Stimulated activated CD4-positive, alpha-beta T cell treated with anti-CD3 and anti-CD28 coated beads, Interleukin-15, amount 100 ng/mL, for 48 hours (primary cell): ENCODE data around the gene GPC6.

Source experiments
- DNase-seq, 2 donors: peaks; one replicate each; pipeline ENCODE4 v3.0.0-alpha.2; 2020; ENCODE audit warnings: low read depth in 2 of 2

Gene GPC6

DNA sequence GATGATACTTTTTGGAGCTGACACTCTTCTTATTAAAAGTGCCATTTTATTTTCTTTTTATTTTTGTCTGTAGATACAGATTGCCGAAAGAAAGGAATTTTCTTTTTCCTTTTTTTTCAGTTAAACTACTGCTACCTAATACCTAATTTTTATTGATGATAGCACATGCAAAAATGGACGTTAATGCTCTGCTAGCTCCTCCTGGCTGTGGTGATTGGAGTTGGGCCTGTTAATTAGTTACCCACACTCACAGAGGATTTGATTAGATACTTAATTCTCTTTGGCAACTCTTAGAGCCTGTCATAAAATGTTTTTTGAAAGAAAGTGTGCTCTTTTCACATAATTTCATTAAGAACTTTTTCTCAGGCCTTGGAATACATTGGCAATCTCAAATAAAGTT lies 886.1 kb downstream of the GPC6 start:
- no peak for DNase-seq

DNA sequence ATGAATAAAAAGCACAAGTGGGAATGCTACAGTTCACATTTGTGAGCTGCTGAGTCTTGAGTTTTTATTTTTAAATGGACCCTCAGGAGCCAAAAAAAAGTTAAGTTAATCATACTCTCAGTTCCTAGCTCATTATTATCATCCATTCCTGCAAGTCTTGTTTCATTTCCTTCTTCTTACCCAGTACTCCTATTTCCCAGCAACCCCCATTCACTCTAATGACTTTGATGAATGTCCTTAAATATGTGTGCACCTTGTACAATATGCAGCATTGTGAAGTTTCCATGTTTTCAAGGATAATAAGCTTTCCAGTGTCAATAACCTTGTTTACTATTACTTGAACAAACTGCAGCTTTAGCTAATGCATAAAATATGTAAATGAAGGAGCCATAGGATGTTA lies 886.6 kb downstream of the GPC6 start:
- no peak for DNase-seq

DNA sequence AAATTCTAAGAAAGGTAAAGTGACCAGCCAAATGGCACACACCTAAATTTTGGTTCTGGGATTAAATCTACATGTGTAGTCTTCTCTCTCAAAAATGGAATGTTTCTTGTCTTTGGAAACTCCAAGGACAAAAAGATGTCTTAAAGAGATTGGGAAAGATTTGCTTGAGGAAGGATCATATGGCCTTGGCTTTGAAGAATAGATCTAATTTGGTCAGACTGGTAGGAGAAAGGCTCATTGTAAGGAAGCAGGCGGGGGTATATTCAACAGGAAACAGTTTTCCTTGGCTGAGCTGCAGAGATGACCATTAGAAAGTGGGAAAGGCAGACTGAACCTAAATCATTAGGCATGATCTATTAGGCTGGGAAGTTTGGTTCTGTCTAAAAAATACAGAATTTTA lies 887.6 kb downstream of the GPC6 start:
- no peak for DNase-seq

DNA sequence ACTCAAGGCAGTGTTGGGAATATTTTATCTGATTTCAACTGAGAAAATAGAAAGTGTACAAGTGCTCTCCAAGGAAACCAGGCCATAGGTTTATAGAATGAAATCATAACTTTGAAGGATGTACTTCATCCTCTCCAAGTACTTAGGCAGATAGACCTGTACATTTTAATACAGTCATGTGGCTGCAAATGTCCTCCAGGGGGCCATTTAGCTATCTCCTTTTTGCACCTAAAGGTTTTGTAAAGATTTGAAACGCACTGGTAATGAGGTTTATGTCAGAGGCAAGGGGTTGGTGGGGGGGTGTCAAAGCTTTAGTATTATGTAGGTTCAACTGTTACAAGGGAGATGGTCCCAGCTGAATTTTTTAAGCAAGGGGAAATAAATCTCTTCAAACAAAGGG lies 888.4 kb downstream of the GPC6 start:
- DNase-seq = no peak

DNA sequence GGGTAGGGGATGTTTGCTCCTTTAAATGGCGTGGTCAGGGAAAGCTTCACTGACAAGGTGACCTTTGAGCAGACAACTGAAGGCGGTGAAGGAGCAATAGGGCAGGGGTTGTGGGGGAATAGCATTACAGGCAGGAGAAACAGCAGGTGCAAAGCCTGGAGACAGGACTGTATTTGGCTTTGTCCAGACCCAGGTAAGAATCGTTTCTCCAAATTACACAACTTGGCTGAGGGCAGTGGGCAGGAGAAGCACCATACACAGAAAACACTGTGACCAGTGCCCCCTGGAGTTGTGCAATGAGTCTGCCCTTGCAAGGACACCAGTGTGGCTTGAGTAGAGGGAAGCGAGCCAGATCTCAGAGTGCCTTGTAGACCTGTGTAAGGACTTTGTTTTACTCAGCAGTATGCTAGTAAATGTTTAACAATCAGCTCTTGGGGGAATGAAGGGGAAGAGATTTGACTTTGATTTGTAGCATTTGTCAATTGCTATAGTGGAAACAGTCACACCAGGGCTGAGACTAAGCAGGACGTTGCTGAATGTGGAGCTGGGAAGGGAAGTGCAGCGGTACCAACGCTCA lies 892.8 kb downstream of the GPC6 start:
- no peak for DNase-seq

DNA sequence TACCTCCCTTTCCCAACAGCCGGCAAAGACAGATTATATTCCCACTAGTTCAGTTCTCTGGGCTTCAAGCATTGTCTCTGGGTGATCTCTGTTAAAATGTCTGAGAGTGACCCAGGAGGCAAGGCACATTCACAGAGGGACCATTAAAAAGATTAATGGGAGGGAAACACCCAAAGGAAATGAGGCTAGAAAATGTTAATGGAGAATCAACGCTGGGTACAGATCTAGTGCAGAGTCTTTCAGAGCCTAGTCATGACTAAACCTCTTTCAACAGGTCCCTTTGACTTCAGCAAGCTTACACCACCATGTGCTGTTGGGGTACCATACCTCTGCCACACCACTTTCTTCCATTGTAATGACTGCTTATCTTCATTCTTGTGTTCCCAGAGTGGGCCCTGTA lies 894.3 kb downstream of the GPC6 start:
- DNase-seq = no peak

DNA sequence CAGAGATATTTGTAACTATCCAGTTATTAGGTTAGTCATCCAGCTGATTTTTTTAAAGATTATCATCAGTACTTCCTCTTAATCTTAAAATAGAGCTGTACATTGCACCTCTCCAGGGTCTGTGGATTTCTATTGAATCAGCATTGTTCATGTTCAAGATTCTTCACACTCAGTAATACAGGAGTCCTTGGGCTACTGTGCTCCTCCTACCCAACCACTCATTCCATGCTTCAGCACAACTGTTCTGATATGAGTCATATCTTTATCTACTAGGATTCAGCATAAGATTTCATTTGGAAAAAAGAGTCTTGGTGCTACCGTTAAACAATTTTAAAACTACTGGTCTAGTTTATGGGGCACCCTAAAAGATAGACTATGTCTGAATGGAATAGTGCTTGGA lies 895.1 kb downstream of the GPC6 start:
- DNase-seq = no peak

- no peak for DNase-seq
Observed at GRCh38 chr13:94122300-94122915, 895.8 kb downstream of the GPC6 start.

- no peak for DNase-seq
Observed at GRCh38 chr13:94123557-94123956, 897.0 kb downstream of the GPC6 start.

DNA sequence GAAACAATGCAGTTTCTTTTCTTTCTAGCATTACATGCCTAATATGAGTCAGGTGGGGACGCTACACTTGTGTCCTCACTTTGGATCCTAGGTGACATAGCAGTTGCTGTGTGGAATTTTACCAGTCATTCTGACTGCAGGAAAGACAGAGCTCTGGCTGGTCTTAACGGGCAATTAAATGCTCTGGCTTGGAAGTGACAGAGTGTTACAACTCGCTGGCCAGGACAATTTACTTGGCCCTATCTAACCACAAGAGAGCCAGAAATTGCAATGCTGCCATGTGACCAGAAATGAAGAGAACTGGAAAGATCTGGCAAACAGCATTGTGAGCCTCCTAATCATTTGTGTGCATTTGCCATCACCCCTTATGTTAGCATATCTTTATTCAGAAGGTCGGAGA lies 901.8 kb downstream of the GPC6 start:
- no peak for DNase-seq

DNA sequence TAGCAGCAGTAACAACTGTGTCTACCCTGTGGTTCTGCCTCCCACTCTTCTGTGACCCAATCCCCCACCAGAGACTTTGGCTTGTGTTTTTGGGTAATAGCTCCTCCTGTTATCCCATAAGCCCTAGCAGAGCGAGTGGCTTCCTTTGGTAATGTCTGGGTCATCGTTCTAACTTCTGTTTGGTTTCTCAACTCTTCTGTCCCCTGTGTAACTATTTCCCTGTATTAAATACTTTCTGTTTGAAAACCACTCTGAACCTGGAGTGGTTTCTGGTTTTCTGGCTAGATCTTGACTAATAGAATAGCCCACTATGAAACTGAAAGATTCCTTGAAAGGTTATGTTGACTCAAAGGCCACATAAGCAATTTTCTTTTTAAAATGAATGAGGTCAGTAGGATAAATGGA lies 902.9 kb downstream of the GPC6 start:
- no peak for DNase-seq

DNA sequence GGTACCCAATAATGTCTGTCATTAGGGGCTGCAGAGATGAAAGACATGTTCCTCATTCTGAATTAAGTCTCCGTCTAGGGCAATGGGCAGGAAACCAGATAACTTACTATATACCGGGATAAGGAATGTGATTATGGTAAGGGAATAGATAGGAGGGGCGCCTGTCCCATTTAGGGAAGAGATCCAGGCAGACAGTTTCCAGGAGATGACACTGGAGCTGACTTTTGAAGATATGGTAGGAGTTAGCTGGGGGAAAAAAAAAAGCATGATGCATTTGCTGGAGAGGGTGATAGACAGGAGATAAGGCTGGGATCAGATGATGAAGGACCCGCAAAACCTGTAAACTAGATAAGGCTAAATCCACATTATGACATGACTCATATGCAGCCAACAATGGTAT lies 912.2 kb downstream of the GPC6 start:
- DNase-seq = no peak

DNA sequence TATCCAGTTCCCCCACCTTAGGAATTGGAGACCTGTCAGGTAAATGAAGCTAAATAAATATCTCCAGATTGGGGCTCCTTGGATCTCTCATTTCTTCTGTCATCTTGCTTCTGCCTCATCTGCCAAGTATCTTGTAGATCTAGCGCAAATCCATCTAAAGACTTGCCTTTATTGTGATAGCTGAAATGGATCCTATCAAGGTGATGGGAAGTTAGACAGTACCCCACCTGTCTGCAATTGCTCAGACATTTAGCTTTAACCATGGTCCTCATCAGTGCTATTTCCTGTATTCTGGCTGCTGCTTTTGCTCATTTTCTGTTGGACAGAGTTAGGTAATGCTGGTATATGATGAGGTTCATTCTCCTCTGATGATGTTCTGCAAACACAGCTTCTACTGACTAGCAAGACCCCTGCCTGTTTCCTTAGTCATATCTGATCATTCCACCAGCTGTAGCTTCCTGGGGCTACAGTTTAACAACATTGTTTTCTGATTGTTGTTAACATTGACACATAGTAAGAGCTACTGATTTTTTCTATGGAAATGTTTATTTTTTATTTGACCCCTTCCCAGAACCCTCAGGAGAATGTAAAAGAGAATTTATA lies 912.9 kb downstream of the GPC6 start:
- DNase-seq = no peak

GRCh38 chr13:94140027-94140426 lies 913.4 kb downstream of the GPC6 start:
- no peak for DNase-seq

GRCh38 chr13:94140511-94140910 lies 913.9 kb downstream of the GPC6 start:
- no peak for DNase-seq

DNA sequence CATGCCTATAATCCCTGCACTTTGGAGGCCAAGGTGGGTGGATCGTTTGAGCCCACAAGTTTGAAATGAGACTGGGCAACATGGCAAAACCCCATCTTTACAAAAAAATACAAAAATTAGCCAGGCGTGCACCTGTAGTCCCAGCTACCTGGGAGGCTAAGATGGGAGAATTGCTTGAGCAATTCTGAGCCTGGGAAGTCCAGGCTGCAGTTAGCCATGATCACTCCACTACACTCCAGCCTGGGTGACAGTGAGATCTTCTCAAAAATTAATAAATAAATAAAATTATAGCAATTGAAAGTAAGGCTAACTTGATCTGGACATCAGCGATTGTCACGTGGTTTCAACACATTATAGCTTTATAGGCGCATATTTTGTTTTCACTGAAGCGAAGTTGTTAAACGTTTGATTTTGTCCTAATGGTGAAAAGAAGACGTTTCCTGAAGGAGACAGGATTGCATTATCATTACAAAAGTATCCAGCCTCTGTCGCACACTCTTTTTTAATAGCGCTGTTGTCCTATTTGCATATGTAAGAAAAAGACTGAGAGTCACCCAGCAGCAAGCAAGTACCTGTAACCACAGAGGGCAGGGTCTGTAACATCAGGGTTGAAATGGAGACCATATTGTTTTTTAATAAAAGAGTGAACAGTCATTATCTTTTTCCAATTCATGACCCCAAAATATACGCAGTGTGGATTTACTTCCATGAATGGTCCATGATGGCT lies 917.2 kb downstream of the GPC6 start:
- DNase-seq = no peak

GRCh38 chr13:94145966-94146365 lies 919.4 kb downstream of the GPC6 start:
- DNase-seq = no peak

DNA sequence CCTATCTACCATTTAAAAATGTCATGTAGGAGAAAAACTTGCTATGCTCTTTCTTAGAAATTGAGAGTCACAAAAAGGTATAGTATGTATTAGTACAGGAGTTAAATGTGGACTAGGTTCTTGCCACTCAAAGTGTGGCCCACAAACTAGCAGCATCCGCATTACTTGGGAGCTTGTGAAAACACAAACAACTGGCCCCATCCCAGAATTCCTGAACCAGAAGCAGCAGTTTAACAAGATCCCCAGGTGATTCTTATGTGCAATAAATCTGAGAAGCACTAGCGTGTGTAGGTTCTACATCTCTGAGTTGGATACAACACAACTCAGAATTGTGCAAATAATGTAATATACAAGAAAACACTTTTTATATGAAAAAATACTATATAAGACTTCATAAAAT lies 927.0 kb downstream of the GPC6 start:
- no peak for DNase-seq

DNA sequence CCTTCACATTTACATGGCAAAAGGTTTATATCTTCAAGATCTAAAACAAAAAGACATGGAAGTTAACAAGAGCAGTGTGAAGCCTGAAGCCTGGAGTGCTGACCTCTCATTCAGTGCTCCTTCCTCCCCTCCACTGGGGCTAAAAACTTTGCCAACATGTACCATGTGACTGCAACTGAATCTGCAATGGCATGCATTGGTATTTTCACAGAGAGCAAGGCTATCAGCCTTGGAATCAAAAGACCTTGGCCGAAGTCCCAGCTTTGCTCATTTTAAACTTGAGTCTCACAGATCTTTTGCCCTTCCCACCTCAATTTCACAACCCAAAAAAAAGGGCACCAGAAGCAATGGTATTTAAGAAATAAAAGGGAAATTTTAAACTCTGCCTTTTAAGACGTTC lies 927.8 kb downstream of the GPC6 start:
- no peak for DNase-seq

GRCh38 chr13:94157705-94158218 lies 931.2 kb downstream of the GPC6 start:
- no peak for DNase-seq

GRCh38 chr13:94160875-94161274 lies 934.3 kb downstream of the GPC6 start:
- DNase-seq = no peak

DNA sequence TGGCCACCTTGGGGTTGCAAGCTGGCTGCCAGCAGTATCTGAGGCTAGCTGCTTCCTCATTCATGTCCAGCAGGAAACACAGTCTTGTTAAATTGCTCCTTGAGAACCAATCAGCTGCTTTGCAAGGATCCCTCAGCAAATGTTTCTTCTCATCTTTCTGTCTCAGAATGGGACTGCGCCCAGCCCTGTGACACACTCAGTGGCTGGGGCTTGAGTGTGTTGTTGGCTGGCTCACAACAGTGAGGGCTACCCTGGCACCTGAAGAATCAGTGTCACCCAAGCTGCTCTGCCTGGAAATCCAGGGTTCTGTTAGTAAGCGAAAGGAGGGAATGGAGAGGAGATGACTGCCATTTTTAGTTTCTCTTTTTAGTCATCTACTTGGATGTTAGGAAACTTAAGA lies 935.7 kb downstream of the GPC6 start:
- DNase-seq = no peak

GRCh38 chr13:94163535-94163934 lies 936.9 kb downstream of the GPC6 start:
- no peak for DNase-seq
